Retinal pigment epithelial cell (primary cell): Measurements from ENCODE around the gene NPAS3.
A peak's percentile ranks its signal among the peaks of the same experiment; 100 is the strongest.

ENCODE experiments used
- DNase-seq: peaks from one replicate; pipeline ENCODE4 v3.0.0-alpha.2; 2010; ENCODE audit warnings: low read depth
- H3K4me3 ChIP-seq: 2 replicates; pipeline ENCODE4 v1.5.1; 2011; ENCODE audit warnings: mild to moderate bottlenecking, low read length, control low read depth, moderate library complexity
- TF ChIP-seq, protein P1 (sequence below): conservative IDR thresholded peaks from 2 replicates; pipeline ENCODE4 v1.5.1; 2011; ENCODE audit warnings: low read depth, low read length, control low read depth, inconsistent platforms

NPAS3 gene

DNA sequence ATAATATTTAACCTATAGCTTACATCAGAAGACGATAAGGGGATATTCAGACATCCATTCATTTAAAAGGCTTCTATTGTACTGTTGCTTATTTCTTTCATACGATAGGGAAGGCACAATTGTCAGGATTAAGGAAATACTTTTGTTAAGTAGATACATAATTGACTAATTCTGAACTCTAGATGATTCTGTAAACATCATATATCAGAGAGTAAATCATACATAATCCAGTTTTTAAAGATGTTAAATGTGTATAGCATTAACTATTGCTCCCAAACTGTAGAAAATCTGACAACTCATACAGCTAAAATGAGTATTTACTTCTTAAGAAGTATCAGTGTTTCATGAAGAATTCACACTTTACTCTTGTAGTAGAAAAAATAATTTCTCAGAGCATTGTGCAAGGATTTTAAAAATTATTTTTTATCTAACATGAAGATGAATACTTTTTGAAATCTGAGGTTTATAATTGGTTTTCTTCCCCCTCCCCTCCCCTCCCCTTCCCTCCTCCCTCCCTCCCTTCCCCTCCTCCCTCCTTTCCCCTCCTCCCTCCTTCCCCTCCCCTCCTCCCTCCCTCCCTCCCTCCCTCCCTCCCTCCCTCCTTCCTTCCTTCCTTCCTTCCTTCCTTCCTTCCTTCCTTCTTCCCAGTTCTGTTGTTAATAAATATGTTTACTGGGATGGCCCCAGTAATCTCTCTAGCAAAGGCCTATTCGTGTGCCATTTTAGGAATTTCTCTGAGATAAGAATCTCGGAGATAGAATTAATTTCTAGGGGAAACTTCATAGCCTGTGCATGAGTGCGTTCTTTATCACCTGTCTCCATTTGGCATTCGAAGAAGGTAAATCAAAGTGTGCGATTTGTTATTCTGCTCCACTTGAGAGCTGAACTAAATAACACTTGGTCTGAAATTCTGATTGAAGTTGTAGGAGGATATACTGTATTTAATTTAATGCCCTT, 2.3 kb downstream of the NPAS3 start:
- TF ChIP-seq, protein P1, sequence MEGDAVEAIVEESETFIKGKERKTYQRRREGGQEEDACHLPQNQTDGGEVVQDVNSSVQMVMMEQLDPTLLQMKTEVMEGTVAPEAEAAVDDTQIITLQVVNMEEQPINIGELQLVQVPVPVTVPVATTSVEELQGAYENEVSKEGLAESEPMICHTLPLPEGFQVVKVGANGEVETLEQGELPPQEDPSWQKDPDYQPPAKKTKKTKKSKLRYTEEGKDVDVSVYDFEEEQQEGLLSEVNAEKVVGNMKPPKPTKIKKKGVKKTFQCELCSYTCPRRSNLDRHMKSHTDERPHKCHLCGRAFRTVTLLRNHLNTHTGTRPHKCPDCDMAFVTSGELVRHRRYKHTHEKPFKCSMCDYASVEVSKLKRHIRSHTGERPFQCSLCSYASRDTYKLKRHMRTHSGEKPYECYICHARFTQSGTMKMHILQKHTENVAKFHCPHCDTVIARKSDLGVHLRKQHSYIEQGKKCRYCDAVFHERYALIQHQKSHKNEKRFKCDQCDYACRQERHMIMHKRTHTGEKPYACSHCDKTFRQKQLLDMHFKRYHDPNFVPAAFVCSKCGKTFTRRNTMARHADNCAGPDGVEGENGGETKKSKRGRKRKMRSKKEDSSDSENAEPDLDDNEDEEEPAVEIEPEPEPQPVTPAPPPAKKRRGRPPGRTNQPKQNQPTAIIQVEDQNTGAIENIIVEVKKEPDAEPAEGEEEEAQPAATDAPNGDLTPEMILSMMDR: no peak
- no peak for DNase-seq
- H3K4me3 ChIP-seq: no peak overlapping the region

DNA sequence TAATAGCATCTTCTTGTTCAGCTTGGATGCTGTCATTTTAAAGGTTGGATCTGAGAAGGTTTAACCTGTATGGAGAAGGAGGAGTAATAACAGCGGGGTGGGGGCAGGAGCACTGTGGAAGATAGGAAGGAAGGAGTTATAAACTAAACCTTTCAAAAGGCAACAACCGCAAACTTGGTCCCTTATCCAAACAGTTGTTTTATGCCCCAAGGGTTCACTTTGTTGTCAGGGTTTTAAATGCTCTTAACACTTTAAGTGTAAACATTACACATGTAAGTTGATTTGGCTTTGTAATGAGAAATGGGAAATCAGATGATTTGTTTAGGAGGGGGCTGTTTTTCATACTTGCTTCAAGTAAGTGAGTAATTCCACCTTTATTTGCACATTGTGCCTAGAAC, 3.0 kb downstream of the NPAS3 start:
- no peak for DNase-seq
- TF ChIP-seq, protein P1: no peak

DNA sequence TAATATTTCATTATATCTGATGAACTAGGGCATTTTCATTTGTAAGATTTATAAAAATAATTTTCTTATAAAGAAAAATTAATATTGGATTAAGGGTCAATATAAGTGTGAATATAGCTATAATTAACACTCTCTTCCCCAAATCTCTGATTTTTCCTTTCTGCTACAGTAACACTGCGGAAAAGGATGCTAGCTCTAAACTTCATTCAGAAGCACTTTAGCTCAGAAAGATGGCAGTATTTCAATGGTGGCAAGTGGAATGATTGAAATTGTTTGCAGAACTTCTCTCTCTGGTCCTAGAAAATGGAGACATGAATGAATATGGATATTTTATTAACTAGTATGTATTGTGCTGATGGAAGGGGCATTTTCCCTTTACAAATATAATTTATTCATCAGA, 8.4 kb downstream of the NPAS3 start:
- TF ChIP-seq, protein P1: no peak
- DNase-seq: no peak
- no peak overlapping the region for H3K4me3 ChIP-seq

More for the DNA sequence above, 3.0 kb downstream of the NPAS3 start:
- no peak overlapping the region for H3K4me3 ChIP-seq

DNA sequence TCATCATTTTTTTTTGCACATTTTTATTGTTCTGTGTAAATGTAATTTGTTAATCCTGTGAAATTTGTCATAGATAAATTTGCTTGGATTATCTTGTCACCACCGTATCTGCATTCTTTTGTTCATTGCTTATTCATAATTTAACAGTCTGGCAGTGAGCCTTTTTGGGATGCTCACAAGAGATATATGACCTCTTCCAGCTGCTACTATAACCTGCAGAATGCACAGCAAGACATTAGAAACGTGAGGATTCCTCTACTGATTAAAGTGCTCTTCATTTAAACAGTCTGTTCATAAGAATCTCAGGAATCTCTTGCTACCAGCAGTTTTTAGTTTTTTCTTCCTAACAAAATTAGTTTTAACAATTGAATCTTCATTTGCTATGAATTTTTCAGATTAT, 9.1 kb downstream of the NPAS3 start:
- TF ChIP-seq, protein P1: no peak
- DNase-seq: no peak
- H3K4me3 ChIP-seq: no peak overlapping the region

DNA sequence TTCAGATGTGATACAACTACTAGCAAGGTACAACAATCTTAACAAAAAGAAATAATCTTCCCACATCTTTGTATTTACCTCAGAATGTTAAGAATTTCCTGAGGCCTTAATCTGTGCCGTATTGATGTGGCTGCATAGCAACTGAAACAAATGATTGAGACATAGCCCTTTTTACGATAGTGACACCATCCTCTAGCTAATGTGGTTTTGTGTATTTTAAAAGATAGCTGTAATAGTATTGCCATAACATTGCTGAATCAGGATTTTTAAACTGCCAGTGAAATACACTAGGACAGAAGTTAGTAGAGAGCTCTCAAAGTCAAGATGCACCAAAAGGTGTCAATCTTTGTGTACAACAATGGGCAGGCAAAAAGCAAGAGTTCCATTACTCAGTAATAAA, 11.9 kb downstream of the NPAS3 start:
- TF ChIP-seq, protein P1: no peak
- DNase-seq: peak; percentile 59
- no peak overlapping the region for H3K4me3 ChIP-seq

DNA sequence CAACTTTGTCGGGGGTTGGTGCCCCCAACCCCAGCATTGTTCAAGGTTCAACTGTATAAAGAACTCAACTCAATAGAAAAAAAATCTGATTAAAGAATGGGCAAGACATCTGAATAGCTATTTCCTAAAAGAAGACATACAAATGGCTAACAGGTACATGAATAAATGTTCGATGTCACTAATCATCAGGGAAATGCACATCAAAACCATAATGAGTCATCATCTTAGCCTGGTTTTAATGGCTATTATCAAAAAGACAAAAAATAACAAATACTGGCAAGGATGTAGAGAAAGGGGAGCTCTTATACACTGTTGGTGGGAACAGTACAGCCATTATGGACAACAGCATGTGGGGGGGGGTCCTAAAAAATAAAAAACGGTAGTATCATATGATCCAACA, 28.7 kb downstream of the NPAS3 start:
- peak; percentile 7 for DNase-seq
- TF ChIP-seq, protein P1: no peak
- H3K4me3 ChIP-seq: no peak overlapping the region
